NK-92 treated with Interleukin-12 subunit alpha and Interleukin-12 subunit beta, amount 100 ng/mL, for 24 hours (cell line): ENCODE data around the gene SLC1A7.

ENCODE experiments used
- DNase-seq: peaks from one replicate; lab custom pipeline; 2025; lab: John Stamatoyannopoulos, UW

Gene SLC1A7

GRCh38 chr1:53133261-53134041, 9.0 kb downstream of the SLC1A7 start:
- DNase-seq, result no peak

- no peak for DNase-seq
These were observed 10.3 kb downstream of the SLC1A7 start for GRCh38 chr1:53132176-53132575.

GRCh38 chr1:53131590-53131938, 10.9 kb downstream of the SLC1A7 start:
- no peak for DNase-seq

GRCh38 chr1:53130878-53131589, 11.4 kb downstream of the SLC1A7 start:
- no peak for DNase-seq

- DNase-seq, result no peak
These were observed 11.9 kb downstream of the SLC1A7 start for GRCh38 chr1:53130598-53130877.

GRCh38 chr1:53129891-53130597, 12.4 kb downstream of the SLC1A7 start:
- no peak for DNase-seq

- DNase-seq, result no peak
These were observed 14.0 kb downstream of the SLC1A7 start for GRCh38 chr1:53128401-53128800.

- DNase-seq, result no peak
These were observed 14.9 kb downstream of the SLC1A7 start for GRCh38 chr1:53127546-53127945.

- DNase-seq, result no peak
These were observed 15.9 kb downstream of the SLC1A7 start for GRCh38 chr1:53126495-53126894.

GRCh38 chr1:53125623-53126360, 16.6 kb downstream of the SLC1A7 start:
- DNase-seq, result no peak

- DNase-seq, result no peak
These were observed 17.3 kb downstream of the SLC1A7 start for GRCh38 chr1:53125122-53125521.

- DNase-seq, result no peak
These were observed 18.8 kb downstream of the SLC1A7 start for GRCh38 chr1:53123453-53124140.

- DNase-seq, result no peak
These were observed 19.5 kb downstream of the SLC1A7 start for GRCh38 chr1:53122961-53123413.

- no peak for DNase-seq
These were observed 20.1 kb downstream of the SLC1A7 start for GRCh38 chr1:53122201-53122885.

GRCh38 chr1:53121319-53122172, 20.9 kb downstream of the SLC1A7 start:
- DNase-seq, result no peak

- DNase-seq, result no peak
These were observed 21.8 kb downstream of the SLC1A7 start for GRCh38 chr1:53120659-53121058.

GRCh38 chr1:53117836-53118235, 24.6 kb downstream of the SLC1A7 start:
- DNase-seq, result no peak

GRCh38 chr1:53116933-53117600, 25.4 kb downstream of the SLC1A7 start:
- no peak for DNase-seq

GRCh38 chr1:53116307-53116810, 26.1 kb downstream of the SLC1A7 start:
- no peak for DNase-seq
